NCI-H2227 (cell line): ENCODE results near the gene JAKMIP3.
"Not testable (repeated sequence)": the region's sequence is repeated elsewhere in the genome, so short reads cannot be mapped to it uniquely, and the experiment has no call there.

Experiments used
- DNase-seq: peaks from one replicate; lab custom pipeline; 2025; ENCODE audit not compliant: unreplicated experiment; lab: John Stamatoyannopoulos, UW

Gene JAKMIP3

GRCh38 chr10:132064082-132064755 is 1.5 kb upstream of the JAKMIP3 start:
- no peak for DNase-seq

DNA sequence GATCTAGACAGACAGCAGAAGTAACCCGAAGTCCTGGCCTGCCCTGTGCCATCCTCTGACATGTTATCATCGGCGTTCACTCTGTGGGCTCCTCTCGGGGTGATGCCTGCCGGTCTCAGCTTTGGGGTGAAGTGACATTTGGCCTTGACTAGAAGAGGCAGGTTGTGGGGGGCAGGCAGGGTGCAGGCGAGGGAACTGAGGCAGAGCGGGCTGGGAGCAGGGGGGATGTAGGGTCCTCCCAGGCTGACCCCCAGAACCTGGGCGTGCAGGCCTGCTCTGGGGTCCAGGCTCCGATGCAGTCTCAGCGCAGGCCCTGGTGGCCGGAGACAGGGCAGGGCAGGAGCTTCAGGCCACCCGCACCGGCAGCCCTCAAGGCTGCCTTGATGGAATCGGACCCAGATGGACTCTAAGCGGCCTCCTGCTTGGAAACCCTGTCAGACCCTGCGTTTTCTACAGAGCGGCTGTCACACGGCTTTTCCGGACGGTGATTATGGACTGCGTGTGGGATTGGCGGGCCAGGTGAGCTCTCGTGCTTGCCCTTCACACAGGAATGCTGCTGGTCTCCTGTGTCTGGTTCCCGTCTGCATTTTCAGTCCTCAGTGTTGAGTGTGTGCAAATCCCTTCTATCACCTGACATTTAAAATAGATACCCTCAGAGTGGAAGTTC is 842 bp upstream of the JAKMIP3 start:
- no peak for DNase-seq

GRCh38 chr10:132066186-132066585 is 440 bp downstream of the JAKMIP3 start:
- DNase-seq, result no peak

DNA sequence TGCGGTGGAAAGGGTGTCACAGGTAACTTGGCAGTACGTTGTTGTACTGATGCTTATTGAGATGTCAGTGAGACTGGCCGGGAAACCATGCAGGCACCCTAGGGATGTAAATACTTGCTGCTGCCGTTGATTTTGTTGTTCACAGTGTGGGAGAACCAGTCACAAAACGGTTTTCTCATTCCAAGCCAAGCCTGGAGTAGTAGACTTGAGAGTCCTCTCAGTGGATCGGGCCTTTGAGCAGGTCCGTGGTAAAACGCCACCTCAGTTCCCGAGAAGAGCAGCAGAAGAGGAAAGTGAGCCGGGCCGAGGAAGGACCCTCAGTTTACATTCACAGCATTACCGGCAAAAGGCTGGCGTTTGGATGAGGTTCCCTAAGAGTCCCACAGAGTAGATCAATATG is 1.1 kb downstream of the JAKMIP3 start:
- DNase-seq, result no peak

- no peak for DNase-seq
Measured at GRCh38 chr10:132068431-132069121, 2.8 kb downstream of the JAKMIP3 start.

GRCh38 chr10:132069122-132069848 is 3.5 kb downstream of the JAKMIP3 start:
- no peak for DNase-seq

GRCh38 chr10:132069849-132070182 is 4.1 kb downstream of the JAKMIP3 start:
- DNase-seq, result no peak

DNA sequence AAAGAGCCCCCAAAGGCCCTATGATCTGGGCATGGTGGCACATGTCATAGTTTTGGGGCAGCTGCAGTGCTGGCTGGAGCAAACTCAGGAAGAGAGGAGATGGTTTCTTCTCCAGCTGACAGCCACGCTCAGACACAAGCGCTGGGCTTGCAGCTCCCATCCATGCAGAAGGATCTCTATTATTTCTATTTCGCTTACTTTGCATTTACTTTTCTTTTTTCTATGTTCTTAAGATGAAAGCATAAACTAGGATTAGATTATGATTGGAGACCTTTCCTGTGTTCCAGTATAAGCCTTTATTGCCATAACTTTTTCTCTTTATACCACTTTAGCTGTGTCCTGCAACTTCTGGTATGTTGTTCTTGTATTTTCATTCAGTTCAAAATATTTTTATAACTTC is 5.0 kb downstream of the JAKMIP3 start:
- DNase-seq, result no peak

DNA sequence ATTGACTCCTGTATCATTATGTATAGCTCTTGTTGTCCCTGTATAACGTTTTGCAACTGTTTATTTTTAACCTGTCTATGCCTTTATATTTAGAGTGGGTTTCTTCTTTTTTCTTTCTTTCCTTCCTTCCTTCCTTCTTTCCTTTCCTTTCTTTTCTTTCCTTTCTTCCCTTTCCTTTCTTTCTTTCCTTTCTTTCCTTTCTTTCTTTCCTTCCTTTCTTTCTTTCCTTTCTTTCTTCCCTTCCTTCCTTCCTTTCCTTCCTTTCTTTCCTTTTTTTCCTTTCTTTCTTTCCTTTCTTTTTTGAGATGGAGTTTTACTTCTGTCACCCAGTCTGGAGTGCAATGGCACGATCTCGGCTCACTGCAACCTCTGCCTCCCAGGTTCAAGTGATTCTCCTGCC is 5.9 kb downstream of the JAKMIP3 start:
- no peak for DNase-seq

- DNase-seq, result no peak
Measured at GRCh38 chr10:132075909-132076577, 10.3 kb downstream of the JAKMIP3 start.

DNA sequence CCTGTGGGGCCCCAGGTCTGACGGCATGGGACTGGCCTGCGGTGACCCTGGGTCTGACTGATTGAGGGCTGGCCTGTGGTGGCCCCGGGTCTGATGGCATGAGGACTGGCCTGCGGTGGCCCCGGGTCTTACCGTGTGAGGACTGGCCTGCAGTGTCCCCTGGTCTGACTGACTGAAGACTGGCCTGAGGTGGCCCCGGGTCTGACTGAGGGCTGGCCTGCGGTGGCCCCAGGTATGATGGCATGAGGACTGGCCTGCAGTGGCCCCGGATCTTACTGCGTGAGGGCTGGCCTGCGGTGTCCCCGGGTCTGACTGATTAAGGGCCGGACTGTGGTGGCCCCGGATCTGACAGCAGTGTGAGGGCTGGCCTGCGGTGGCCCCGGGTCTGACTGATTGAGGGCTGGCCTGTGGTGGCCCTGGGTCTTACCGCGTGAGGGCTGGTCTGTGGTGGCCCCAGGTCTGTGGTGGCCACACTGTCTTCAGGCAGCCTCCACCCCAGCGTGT is 10.9 kb downstream of the JAKMIP3 start:
- DNase-seq, result no peak

DNA sequence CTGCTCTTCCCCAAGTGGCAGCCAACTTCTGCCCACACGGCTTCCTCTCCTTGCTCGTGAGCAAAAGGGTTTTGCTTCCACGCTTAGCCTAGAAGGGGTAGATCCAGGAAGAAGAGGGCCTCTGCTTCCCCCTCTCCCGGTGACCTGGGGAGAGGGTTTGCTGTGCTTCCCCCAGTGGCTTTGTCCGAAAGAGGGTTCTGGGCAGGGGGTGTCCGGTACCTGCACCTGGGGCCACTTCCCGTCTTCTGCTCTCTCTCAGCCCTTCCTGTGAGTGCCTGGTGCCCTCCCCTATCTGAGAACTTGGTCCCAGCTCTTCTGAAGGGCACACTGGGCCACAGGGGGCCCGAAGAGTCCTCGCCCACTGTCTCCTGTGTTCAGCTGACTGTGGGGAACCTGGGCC is 11.3 kb downstream of the JAKMIP3 start:
- DNase-seq, result no peak

DNA sequence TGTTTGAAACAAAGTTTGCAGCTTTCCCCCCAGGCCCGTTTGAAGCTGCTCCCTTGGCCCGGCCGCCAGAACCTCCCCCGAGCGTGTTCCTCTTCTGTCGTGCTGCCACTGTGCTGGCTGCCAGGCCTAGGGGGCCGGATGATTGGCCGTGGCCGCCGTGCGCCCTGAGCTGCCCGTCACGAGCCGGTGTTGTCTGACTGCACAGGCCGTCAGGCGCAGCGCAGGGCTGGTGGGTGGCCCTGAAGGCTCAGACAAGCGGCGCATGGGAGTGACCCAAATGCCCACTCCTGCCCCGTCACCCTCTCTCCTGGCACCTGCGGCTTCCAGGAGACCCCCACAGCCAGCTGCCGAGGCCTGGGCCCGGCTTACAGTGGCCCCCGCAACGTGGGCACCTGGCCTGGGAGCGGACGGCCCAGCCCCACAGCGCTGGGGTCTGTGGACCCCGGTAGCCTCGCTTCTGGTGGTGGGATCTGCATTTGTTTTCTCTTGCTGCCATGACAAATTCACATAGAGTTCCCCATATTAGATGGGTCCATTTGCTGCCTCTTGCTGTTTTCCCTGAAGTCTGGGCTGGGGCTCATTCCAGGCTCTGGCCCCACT is 13.1 kb downstream of the JAKMIP3 start:
- no peak for DNase-seq

GRCh38 chr10:132084384-132084783 is 18.6 kb downstream of the JAKMIP3 start:
- DNase-seq, result not testable (repeated sequence)

DNA sequence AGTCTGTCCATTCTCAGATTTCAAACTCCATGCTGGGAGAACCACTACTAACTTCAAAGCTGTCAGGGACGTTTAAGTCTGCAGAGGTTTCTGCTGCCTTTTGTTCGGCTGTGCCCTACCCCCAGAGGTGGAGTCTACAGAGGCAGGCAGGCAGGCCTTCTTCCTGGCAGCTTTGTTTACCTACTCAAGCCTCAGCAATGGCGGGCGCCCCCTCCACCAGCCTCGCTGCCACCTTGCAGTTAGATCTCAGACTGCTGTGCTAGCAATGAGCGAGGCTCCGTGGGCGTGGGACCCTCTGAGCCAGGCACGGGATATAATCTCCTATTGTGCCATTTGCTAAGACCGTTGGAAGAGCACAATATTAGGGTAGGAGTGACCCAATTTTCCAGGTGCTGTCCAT is 27.5 kb downstream of the JAKMIP3 start:
- DNase-seq, result not testable (repeated sequence)

DNA sequence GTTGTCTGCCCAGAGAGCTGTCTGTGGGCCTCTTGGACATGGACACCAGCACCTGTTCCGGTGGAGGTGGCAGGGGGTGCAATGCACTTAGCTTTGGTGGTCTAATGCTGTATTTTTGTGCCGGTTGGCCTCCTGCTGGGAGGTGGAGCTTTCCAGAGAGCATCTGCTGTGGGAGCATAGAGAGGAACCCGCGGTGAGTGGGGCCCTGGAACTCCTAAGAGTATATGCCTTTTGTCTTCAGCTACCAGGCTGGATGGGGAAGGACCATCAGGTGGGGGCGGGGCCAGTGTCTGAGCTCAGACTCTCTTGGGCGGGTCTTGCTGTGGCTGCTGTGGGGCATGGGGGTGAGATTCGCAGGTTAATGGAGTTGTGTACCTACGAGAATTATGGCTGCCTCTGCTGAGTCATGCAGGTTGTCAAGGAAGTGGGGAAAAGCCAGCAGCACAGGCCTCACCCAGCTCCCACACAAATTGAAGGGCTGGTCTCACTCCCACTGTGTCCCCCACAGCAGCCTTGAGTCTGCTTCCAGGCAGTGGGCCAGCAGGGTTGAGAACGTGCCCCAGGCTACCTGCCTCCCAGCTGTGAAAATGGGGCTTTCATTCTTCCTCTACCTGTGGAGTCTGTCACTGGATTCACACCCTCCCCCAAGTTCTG is 29.0 kb downstream of the JAKMIP3 start:
- no peak for DNase-seq

- no peak for DNase-seq
Measured at GRCh38 chr10:132095403-132096113, 29.8 kb downstream of the JAKMIP3 start.

DNA sequence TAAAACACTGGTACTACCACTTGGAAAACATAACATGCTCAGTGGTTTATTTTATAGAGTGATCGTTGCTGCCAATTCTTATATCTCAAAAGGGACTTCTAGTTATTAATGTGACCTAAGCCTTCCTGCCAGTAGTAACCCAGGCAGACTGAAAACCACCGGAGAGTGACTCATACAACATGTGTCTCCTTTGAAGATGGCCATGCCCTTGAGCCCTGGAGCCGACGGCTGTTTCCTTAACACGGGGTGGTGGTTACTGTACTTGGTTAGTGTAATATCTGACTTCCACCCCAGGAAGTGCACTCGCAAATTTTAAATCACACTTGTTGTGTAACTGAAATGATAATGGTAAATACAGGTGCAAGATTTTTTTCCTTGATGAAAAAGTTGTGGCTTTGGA is 30.5 kb downstream of the JAKMIP3 start:
- no peak for DNase-seq

DNA sequence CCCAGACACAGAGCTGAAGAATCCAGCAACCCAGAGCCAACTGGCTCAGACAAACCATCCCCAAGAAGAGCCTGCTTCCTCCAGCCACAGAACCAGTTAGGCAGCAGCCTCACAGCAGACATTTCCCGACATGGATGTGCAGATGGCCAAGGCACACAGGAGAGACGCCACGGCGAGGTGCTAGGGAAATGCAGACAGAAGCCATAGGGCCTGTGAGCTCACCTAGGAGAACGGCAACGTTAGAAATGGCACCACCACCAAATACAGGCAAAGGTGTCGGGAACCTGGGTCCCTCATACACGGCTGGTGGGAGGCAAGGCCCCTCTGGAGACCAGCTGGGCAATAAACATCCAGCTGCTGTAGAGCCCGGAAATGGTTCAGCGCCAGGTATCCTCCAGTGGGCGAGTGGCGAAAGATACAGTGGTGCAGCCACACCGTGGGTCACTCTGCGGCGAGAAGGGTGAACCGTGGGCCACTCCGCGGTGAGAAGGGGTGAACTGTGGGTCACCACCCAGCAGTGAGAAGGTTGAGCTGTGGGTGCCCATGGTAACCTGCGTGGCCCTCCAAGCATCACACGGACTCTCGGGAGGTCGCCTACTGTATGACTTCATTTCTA is 31.2 kb downstream of the JAKMIP3 start:
- no peak for DNase-seq
